ENCODE measurements around the gene ALDH3A1.

The ALDH3A1 gene

DNA sequence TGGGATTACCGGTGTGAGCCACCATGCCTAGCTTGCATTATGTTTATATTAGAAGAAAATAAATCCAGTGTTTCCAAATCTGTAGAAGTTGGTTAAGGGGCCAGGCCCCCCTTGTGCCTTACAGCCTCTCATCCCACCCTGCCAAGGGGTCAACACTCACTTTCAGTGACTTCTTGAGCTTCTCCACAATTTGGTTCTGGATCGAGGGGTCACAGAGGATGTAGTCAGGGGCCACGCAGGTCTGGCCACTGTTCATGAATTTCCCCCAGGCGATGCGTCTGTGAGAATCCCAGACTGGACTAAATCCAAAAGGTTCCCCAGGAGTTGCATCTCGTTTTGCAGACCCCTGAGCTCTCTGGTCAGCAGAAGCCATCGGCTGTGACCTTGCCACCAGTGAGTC lies 7.2 kb downstream of the ALDH3A1 start:
- DNase-seq, result no peak

DNA sequence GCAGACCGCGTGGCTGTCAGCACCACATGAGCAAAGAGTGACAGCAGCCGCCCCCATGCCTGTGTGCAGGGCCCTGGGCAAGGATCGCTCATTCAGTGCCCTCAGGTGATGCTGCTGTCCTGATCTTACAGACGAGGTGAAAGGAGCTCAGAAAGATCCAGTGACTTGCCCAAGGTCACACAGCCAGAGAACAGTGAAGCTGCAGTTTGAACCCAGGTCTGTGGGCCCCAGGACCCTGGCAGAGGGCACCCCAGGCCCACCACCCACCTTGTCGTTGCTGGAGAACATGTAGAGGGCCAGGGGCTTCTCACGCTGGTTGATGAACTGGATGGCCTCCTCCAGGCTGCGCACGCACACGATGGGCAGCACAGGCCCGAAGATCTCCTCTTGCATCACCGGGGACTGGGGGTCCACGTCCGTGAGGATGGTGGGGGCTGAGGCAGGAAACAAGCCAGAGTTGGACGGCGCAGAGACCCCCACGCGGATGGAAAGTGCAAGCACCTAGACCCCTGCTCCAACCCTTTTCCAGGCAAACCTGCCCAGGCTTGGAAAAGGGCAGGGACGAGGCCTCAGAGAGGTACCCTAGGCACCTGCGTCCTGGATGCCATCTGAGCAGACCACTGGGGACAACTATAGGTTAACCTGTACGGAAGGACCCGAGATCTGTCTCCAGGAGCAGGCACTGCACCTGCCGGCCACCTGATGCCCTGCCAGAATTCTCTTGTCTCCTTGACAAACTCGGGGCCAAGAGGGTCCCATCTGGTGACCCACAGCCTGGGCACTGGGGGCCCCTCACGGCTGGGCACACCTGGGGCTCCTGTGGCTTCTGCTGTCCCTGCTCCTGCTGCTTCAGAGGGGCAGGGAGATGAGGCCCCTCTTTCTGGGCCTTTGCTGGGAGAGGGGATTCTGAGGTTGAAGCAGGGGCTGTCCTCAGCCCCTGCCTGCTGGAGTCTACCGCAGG lies 8.6 kb downstream of the ALDH3A1 start:
- DNase-seq, result no peak

DNA sequence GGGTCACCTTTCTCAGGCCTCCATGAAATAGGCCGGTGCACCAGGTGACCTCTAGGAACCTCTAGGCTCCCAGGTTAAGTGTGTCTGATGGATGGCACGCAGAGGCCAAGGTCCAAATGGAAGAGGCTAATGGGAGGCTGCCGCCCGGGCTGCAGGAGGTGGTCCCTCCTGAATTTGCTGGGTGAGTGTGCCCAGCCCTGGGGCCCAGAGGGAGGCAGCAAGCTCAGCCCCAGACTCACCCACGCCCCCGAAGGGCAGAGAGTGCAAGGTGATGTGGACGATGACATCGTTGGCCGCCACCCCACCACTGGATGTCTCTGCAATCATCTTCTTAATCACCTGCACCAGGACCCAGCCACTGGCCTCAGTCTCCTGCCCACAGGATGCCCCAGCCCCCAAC lies 9.3 kb downstream of the ALDH3A1 start:
- no peak for DNase-seq

DNA sequence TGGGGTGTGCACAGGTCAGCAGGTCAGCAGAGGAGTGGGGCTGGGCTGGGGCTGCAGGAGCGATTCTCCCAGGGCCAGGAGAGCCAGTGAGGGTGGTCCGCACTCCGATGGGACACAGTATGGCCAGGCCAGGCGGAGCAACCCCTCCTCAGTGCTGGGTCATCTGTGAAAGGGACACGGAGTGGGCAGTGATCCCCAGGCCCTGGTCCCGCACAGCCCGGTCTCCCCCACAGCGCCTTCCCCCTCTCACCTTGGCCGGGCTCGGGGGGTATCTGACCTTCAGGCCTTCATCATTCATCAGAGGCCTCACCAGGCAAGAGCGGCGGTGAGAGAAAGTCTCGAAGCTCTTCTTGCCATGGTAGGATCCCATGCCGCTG lies 10.0 kb downstream of the ALDH3A1 start:
- DNase-seq, result no peak

DNA sequence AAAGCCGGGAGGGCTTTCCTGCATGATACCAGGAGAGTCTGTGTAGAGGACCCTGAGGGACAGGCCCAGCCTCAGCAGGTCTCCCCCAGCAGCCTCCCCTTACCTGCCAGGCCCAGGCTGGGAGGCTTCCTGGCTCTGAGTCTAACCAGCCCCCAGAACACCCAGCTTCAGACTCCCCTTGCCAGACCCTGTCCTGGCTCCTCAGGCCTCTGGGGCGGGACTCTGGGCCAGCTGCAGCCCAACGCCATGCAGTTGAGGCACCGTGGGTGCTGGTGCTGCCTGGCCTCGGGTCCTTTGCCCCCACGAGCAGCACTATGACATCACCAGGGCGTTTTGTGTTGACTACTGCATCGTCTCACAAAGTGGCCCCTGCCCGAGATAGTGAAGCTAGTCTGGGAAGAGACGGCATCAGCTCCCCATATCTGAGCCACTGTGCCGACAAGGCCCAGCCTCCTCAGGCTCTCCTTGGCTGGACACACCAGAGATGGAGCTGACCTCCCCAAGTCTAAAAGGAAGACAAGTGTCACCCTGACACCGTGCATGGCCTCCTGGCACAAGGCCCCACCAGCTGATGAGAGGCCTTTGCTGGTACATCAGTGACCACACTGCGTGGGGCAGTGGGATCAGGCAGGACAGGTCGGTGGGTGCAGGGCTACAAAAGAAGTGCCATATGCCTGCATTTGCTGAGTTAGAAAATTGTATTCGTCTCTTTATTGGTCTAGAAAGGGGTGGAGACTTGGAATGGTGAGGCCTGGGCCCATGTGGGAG lies 10.6 kb downstream of the ALDH3A1 start:
- DNase-seq, result no peak

DNA sequence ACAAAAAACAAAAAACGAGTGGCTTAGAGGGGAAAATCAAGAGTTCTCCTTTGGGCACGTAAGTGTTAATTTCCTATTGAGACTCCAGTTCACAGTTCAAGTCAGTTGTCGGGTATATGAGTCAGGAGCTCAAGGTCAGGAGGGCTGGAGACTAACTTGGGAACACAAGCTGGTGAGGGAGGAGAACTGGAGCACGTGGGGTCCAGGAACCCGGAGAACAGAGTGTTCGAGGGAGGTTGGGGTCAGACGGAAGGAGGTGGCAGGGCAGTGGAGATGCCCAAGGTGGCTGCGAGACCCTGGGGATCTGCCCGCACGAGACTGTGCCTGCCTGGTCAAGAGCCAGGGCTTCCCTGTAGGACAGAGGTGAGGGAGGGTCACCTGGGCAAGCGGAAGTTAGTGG lies 12.0 kb downstream of the ALDH3A1 start:
- no peak for DNase-seq

DNA sequence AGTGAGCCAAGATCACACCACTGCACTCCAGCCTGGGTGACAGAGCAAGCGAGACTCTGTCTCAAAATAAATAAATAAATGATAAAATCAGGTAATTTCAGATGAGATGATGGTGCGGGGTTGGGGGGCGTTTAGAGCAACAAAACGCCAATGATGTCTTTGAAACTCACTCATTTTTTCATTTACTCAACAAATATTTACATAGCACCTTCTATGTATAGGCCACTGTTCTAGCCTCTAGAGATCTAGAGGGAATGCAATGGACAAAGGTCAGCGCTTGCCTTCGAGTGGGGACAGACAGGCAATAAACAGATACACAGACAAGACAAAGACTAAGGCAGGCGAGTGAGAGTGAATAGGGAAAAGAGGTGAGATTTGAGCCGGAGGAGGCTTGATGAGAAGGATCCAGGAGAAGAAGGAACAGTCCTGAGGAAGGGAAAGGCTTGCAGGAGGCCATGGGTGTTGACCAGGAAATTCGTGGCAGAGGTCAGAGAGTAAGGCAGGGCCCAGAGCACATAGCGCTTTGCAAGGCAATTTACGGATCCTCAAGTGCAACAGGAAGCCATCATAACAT lies 14.1 kb downstream of the ALDH3A1 start:
- DNase-seq, result no peak

DNA sequence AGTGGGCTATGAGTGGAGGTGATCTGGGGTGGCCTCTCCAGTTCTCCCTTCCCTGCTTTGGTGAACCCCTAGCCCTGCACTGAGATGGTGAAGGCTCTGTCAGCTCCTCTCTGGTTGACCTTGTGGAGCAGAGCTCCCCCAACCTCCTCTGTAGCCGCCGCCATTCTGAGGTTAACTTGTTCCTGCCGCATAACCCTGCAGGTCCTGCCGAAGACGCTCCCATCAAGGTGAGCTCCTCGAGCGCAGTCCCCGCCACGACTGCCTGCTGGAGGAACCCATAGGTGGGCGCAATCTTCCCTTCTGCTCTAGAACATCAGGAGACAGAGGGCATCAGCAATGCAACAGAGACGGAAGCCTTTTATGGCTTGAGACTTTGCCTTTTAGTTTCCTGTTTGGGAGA lies 16.5 kb downstream of the ALDH3A1 start:
- DNase-seq, result no peak

DNA sequence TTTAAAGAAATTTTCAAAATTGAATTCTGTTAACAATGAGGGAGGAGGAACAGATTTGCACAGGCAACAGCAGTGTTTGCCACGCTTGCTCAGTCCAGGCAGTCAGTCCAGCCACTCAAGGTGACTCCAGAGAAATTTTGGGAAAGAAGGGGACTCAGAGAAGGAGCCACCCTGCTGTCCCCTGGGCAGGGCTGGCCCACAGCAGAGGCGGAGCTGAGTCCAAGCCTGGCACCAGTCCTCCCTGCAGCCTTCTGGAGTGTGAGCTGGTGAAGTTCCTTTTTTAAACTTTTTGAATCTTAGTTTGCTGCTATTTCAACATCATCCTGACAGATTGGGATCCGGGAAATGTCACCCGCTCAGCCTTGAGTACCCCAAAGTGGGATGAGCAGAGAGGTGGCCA lies 17.3 kb downstream of the ALDH3A1 start:
- no peak for DNase-seq

DNA sequence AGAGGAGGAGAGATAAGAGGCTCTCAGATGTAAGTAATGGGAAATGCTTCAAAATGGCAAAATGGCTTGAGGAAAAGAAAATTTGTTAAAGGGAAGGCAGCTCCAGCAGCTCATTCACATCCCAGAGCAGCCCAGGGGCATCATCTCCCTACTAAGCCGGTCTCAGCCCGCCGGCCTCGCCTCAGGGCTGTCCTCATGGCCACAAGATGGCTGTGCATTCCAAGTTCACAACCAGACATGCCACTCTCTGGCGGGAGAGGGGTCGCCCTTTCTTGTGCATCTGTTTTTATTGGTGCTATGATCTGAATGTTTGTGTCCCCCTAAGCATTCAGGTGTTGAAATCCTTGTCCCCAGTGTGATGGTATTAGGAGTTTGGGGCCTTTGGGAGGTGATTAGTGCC lies 18.2 kb downstream of the ALDH3A1 start:
- no peak for DNase-seq

DNA sequence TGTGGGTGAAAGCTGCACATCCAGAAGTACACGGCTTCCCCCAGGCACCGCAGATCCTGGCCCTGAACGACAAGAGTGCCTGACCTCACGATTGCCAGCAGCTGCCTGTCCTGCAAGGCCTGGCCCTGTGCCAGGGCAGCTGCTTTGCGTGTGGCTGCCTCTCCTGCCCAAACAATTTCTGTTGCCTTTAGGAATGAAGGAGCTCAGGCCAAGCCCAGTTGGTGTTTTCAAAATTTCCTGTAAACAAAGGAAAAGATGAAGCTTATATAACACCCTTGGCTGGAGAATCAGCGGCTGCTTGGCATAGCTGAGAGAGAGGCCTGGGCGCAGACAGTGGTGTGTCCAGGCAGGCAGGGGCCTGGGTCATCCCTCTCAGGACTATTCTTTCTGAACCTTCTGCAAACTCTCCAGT lies 20.0 kb downstream of the ALDH3A1 start:
- DNase-seq, result peak; percentile 97

DNA sequence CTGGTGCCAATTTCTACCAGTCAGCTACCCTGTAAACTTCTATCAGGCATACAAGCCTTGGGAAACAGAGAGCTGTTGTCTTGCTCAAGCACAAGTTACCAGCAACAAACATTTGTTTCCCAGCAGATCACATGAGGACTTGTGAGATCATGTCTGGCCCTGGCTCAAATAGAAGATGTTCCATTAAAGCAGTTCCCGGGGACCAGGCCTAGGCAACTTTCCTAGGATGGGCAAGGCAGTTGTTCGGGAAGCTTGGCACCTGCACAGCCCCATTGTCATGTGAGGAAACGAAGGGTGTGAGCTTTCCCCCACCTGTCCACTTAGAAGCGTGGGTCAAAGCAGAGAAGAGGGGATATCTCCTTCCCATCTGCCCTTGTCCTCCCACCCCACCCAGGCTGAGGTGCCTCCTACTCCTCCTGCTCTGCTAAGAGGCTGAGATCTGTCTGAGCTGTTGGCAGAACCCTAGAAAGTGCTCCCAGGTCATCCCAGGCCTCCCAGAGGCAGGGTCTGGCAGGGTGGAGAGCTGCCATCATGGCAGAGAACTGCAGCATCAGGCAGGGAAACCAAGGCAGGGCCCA lies 20.5 kb downstream of the ALDH3A1 start:
- peak; percentile 70 for DNase-seq

DNA sequence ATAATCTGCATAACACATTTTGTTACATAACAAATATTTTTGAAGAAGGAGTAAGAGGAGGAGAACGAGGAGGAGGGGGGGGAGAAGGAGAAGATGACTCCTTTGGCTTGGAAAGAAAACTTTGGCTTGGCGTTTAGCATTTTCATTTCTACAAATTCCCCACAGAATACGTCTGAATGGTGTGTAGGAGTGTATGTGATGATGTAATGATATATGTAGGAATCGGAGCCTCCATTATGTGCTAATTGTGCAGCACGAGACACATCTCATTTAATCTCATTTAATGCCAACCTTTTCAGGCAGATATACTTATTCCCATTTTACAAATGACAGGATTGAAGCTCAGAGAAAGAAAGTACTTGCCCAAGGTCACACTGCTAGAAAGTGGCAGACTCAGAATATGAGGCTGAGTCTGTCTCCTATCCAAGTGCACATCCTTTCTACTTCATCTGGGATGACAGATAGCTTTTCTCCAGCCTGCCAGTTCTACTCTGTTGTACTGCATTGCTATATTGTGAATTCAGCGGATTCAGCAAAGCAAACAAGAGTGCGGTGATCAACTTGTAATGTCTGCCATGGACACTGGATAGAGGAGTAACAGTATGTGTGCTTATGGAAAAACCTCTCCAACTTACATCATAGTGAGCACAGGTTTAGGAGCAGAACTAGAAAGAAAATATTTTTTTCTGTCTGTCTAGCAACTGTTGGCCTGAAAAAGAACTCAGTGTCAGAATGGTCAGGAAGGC lies 21.3 kb downstream of the ALDH3A1 start:
- no peak for DNase-seq

DNA sequence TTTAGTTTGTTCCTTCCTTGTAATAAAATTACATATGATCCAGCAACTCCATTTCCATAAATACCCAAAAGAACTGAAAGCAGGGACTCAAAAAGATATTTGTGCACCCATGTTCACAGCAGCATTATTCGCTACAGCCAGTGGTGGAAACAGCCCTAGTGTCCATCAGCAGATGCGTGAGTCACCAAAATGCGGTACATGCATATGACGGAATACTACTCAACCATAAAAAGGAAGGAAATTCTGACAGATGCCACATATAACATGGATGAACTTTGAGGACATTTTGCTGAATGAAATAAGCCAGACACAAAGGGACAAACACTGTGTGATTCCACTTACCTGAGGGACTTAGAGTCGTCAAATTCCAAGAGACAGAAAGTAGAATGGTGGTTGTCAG lies 22.6 kb downstream of the ALDH3A1 start:
- DNase-seq, result no peak

DNA sequence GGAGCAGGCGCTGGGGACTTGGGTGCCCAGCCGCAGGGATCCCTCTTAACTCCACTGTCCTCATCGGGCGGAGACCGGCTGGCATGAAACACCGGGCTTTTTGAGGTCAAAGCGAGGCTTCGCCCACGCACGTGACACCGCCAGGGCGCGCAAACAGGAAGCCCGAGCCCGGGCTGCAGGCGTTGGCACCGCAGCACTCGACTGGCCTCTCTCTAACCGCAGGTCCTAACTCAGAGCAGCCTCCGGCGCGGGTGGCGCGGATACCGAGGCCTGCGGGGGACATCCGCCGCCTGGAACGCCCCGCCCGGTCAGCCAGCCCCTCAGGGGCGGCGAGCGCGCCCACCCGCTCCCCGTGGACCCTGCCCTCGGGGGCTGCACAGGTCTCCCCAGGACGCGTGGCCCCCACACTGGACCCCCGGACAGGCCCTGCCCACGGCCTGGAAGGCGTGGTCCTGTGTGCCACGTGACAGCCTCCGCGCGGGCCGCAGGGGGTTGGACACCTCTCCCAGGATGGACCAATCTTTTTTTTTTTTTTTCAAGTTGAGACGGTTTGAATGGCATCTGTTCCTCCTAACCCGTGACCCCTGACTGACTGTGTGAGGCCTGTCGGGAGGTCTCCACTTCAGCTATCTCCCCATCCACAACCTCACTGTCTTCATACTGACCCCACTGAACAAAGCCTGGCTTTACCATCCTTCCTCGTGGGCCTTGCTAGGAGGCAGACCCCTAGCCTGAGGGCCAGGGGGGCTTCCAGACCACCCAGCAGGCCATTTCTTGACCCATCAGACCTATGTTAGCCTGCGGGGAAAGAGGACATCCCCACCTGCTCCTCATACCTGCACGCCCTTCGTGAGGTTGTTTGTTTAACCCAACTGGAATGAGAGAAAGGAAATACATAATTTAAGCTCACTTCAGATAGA lies 23.3 kb downstream of the ALDH3A1 start:
- no peak for DNase-seq

DNA sequence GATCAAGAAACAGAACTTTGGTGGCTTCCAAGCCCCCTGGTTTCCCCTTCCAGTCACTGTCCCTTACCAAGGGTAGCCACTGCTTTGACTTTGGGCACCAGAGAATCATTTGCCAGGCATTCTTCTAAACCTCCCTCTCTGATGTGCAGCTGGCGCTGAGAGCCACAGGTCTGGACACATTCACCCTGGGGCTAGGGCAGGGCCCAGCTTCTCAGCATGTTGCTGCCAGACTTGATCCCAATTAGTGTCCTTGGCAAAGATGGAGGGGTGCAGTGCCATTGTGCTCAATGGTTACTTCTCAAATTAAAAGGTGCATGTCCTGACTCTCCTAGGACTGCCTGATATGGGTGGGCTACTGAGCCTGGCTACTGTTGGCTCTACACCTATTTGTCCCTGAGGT lies 24.1 kb downstream of the ALDH3A1 start:
- peak; percentile 1 for DNase-seq

DNA sequence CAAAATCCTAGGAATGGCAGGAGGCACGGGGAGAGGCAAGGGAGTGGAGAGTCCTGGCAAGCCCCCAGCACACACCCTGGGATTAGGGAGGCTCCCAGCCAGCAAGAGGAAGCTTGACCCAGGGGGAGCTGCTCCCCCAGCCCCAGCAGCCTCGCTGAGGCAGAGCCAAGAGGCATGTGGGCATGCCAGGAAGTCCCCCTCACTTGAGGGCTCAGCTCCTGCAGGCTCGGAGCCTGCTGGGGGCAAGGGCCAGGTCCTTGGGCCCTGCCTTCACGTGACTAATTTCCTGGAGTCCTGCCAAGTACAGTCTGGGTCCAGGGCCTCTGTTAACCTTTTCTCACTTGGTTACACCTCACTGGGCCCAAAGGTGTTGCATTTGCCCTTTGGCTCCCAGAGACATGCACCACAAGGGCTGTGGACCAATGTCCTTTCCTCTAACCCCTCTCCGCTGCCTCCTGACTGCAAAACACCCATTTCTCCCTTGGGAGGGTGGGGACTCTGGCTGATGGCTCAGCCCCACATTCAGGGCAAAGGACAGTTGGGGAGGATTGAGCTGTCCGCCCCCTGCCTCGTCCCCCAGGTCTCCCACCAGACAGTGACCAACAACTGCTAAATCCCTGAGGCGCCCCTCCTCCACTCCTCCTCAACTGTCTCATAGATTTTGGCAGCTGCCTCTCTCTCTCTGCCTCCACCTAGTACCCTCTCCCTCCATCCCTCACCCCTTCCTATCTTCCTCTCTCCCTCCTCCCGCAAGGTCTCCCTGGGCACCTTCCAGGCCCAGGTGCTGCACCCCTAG lies 27.3 kb downstream of the ALDH3A1 start:
- DNase-seq, result peak; percentile 70

DNA sequence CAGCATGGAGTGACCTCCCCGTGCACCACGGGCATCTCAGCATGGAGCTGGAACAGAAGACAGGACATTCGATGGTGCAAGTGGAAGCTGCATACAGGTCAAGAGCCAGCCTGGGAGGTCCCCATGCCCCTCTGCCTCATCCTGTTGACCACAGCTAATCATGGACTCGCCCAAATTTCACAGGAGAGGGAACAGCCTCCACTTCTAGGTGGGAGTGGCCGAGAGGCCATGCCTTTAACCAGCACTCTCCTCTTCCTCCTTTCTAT lies 28.0 kb downstream of the ALDH3A1 start:
- DNase-seq, result no peak

DNA sequence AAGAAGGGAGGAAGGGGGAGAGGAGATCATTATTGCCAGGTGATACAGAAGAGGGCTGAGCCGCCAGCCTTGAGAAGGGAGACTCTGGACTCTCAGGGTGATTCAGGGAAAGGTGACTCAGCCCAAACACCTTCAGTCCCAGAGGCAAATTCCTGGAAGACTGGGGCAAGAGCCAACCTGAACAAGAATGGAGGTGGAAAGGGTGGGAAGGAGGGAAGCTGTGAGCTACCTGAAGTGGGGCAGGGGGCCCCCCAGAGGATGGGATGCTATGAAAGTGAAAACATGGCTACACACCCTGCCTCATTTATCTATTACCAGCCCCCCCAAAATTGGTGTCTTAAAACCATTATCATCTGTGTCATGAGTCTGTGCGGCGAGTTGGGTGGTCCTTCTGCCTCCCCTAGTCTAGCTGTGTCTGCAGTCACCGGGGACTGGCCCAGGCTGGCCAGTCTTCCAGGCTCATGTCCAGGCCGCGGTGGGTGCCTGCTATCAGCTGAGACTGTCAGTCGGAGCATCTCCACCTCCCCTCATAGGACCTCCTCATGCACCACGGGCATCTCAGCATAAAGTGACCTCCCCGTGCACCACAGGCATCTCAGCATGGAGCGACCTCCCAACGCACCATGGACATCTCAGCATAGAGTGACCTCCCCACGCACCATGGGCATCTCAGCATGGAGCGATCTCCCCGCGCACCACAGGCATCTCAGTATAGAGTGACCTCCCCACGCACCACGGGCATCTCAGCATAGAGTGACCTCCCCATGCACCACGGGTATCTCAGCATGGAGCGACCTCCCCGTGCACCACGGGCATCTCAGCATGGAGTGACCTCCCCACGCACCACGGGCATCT lies 28.5 kb downstream of the ALDH3A1 start:
- no peak for DNase-seq

Data from NCI-H1105 treated with DMSO at 0.1 percent for 48 hours (cell line).